Endodermal cell (in vitro differentiated cells): ENCODE measurements around the gene MUCL3. TPM values are rescaled to one million over a fixed set of nuclear protein-coding genes. Genes with fewer than 3 reads are reported as not detected.

Experiments
- DNase-seq: peaks from one replicate; pipeline ENCODE4 v3.0.0-alpha.2; 2017
- H3K27ac ChIP-seq: 2 replicates; pipeline ENCODE4 v1.5.1; 2013; ENCODE audit warnings: mild to moderate bottlenecking, low read depth, low read length, moderate library complexity
- H3K27me3 ChIP-seq: 2 replicates; pipeline ENCODE4 v1.6.1; 2013; ENCODE audit warnings: mild to moderate bottlenecking, low read length, moderate library complexity; ENCODE audit not compliant: insufficient read depth, control insufficient read depth, poor library complexity, severe bottlenecking
- H3K36me3 ChIP-seq: 2 replicates; pipeline ENCODE4 v1.7.0; 2013; ENCODE audit warnings: mild to moderate bottlenecking, low read length, moderate library complexity; ENCODE audit not compliant: control insufficient read depth, insufficient read depth
- H3K4me1 ChIP-seq: one replicate; pipeline ENCODE4 v1.7.0; 2013; ENCODE audit warnings: low read length; ENCODE audit not compliant: control insufficient read depth, insufficient read depth
- H3K4me3 ChIP-seq: 2 replicates; pipeline ENCODE4 v1.5.1; 2013; ENCODE audit warnings: mild to moderate bottlenecking, low read length, moderate library complexity
- H3K9ac ChIP-seq: 2 replicates; pipeline ENCODE4 v1.6.1; 2013; ENCODE audit warnings: mild to moderate bottlenecking, low read length, moderate library complexity; ENCODE audit not compliant: poor library complexity, severe bottlenecking; ENCODE audit errors: extremely low read depth
- H3K9me3 ChIP-seq: 2 replicates; pipeline ENCODE4 v1.6.1; 2013; ENCODE audit warnings: mild to moderate bottlenecking, low read length, moderate library complexity; ENCODE audit not compliant: control insufficient read depth
- H3K27ac Mint-ChIP-seq: 2 replicates; pipeline ENCODE4 v1.8.0; 2020; ENCODE audit warnings: mixed read lengths
- H3K27me3 Mint-ChIP-seq: 2 replicates; pipeline ENCODE4 v1.8.0; 2021; ENCODE audit warnings: mild to moderate bottlenecking, mixed read lengths; ENCODE audit not compliant: insufficient read depth
- H3K36me3 Mint-ChIP-seq: 2 replicates; pipeline ENCODE4 v1.8.0; 2020; ENCODE audit warnings: low read depth, mixed read lengths
- H3K4me1 Mint-ChIP-seq: 2 replicates; pipeline ENCODE4 v1.8.0; 2020; ENCODE audit warnings: mixed read lengths
- H3K4me3 Mint-ChIP-seq: 2 replicates; pipeline ENCODE4 v1.8.0; 2020; ENCODE audit warnings: mild to moderate bottlenecking, moderate library complexity, mixed read lengths
- H3K9me3 Mint-ChIP-seq: 2 replicates; pipeline ENCODE4 v1.8.0; 2020; ENCODE audit warnings: mild to moderate bottlenecking, mixed read lengths
- WGBS, 2 experiments: methylation state at CpG; one replicate each; pipeline versions ENCODE4 v1.1.5 to v1.1.7; 2013; ENCODE audit warnings: missing lambda C conversion rate in 2 of 2, mixed read lengths in 1 of 2; ENCODE audit not compliant: insufficient coverage in 1 of 2, insufficient read length in 1 of 2; 5-methylcytosine and 5-hydroxymethylcytosine counted together
- total RNA-seq, 2 donors: library from RNA; stranded (reverse); fragmentation: NEBNext Ultra II Directional in 1 of 2; extraction: Animal tissue kit (Norgen Biotek cat#: 25700) in 1 of 2; gene quantifications; 2 replicates in 1 of 2; 3 replicates in 1 of 2; pipeline ENCODE4 v1.2.1, GENCODE V29; 2021
- TF ChIP-seq, protein P1 (sequence below): fragments of 200-600 bp; sonication (generic); conservative IDR thresholded peaks from 2 replicates; pipeline ENCODE4 v1.5.0; 2021; ENCODE audit warnings: antibody characterized with exemption, mild to moderate bottlenecking

Gene MUCL3
- total RNA-seq, 2 donors from 2014 or later = 0.18 TPM

DNA sequence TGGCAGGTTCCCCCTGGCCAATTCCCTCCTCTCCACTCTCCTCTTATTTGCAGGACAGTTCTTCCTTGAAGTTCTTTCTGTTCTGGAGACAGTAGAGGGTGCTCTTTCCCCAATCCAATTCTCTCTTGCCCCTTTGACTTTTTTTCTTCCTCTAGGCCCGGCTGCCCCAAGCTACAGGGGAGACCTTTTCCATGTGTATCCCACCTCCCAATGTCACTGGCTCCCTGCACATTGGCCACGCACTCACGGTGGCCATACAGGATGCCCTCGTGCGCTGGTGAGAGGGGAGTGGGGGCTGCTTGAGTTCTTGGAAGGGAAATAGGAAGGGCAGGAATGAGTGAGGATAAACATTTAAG lies 25.2 kb upstream of the MUCL3 start:
- Histone ChIP-seq H3K36me3 (peaks cover 55% of the 10 kb centered on the region), H3K9me3 (no peaks in the 10 kb centered on the region), H3K9ac (no peak overlapping the region), H3K4me1 (no peaks in the 10 kb centered on the region), H3K27ac (no peak overlapping the region), H3K4me3 (no peak overlapping the region), H3K27me3 (no peaks in the 10 kb centered on the region)
- WGBS, 2 experiments = 50 to 51% methylated on average over 4 to 5 of the region's 5 CpGs
- TF ChIP-seq, protein P1, sequence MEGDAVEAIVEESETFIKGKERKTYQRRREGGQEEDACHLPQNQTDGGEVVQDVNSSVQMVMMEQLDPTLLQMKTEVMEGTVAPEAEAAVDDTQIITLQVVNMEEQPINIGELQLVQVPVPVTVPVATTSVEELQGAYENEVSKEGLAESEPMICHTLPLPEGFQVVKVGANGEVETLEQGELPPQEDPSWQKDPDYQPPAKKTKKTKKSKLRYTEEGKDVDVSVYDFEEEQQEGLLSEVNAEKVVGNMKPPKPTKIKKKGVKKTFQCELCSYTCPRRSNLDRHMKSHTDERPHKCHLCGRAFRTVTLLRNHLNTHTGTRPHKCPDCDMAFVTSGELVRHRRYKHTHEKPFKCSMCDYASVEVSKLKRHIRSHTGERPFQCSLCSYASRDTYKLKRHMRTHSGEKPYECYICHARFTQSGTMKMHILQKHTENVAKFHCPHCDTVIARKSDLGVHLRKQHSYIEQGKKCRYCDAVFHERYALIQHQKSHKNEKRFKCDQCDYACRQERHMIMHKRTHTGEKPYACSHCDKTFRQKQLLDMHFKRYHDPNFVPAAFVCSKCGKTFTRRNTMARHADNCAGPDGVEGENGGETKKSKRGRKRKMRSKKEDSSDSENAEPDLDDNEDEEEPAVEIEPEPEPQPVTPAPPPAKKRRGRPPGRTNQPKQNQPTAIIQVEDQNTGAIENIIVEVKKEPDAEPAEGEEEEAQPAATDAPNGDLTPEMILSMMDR = peak; percentile 82
- peak; percentile 77 for DNase-seq
- Mint-ChIP-seq H3K4me3 (peak overlapping the region; percentile 24), H3K27ac (peak overlapping the region; percentile 44), H3K4me1 (peaks cover 18% of the 10 kb centered on the region), H3K27me3 (no peaks in the 10 kb centered on the region), H3K9me3 (no peaks in the 10 kb centered on the region), H3K36me3 (peaks cover 51% of the 10 kb centered on the region)

DNA sequence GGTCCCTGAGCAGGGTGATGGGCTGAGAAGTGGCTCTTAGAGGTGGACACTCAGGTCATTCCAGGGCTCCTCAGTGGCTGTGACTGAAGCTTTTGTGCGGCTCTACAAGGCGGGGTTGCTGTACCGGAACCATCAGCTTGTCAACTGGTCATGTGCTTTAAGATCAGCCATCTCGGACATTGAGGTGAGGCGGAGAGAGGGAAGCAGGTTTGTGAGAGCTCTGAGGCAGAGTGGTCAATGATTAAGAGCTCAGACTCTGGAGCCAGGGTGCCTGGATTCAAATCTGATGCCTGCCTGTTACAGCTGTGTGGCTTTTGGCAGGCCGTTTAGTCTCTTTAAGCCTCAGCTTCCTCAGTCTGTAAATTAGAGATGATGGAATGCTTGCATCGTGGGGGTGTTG lies 23.7 kb upstream of the MUCL3 start:
- DNase-seq = no peak
- Histone ChIP-seq H3K27me3 (no peaks in the 10 kb centered on the region), H3K4me3 (no peak overlapping the region), H3K9ac (no peak overlapping the region), H3K27ac (no peak overlapping the region), H3K9me3 (no peaks in the 10 kb centered on the region), H3K36me3 (peaks cover 54% of the 10 kb centered on the region), H3K4me1 (no peaks in the 10 kb centered on the region)
- H3K9me3 Mint-ChIP-seq = no peaks in the 10 kb centered on the region
- WGBS, 2 experiments = 95 to 97% methylated on average over 5 to 7 of the region's 7 CpGs
- H3K4me3 Mint-ChIP-seq = no peak overlapping the region
- peaks cover 45% of the 10 kb centered on the region for H3K36me3 Mint-ChIP-seq
- H3K27me3 Mint-ChIP-seq = no peaks in the 10 kb centered on the region
- H3K27ac Mint-ChIP-seq = no peak overlapping the region
- TF ChIP-seq, protein P1 = no peak
- H3K4me1 Mint-ChIP-seq = peaks cover 18% of the 10 kb centered on the region

DNA sequence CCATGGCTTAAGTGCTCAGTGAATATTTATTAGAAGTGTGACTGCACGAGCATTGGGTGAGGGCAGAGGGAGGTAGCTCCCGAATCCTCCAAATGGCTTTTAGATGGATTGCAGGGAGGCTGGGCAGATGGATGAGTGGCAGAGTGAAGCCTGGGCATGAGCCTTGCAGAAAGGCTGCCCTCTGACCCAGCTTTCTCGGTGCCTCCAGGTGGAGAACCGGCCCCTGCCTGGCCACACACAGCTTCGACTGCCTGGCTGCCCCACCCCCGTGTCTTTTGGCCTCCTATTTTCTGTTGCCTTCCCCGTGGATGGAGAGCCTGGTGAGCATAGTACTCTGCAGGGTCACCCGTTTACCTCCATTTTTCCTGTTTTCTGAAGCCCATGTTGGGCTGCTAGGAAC lies 23.3 kb upstream of the MUCL3 start:
- Mint-ChIP-seq H3K27me3 (no peaks in the 10 kb centered on the region), H3K36me3 (peaks cover 44% of the 10 kb centered on the region), H3K9me3 (no peaks in the 10 kb centered on the region), H3K4me1 (peaks cover 20% of the 10 kb centered on the region), H3K4me3 (no peak overlapping the region), H3K27ac (no peak overlapping the region)
- Histone ChIP-seq H3K9ac (no peak overlapping the region), H3K27me3 (no peaks in the 10 kb centered on the region), H3K4me3 (no peak overlapping the region), H3K9me3 (no peaks in the 10 kb centered on the region), H3K36me3 (peaks cover 53% of the 10 kb centered on the region), H3K27ac (no peak overlapping the region), H3K4me1 (no peaks in the 10 kb centered on the region)
- DNase-seq = no peak
- 92% methylated on average over 8 of the region's 8 CpGs for WGBS, 2 experiments
- TF ChIP-seq, protein P1 = no peak
